HG03439 (cell line): Measurements from ENCODE around the gene ATP1A2.
"Not testable (repeated sequence)": the region's sequence is repeated elsewhere in the genome, so short reads cannot be mapped to it uniquely, and the experiment has no call there.

Experiments
- ATAC-seq: cut with Tn5 transposase; IDR thresholded peaks from one replicate; pipeline ENCODE4 v1.9.1; 2021; ENCODE audit warnings: mild to moderate bottlenecking, moderate library complexity; ENCODE audit not compliant: unreplicated experiment

Gene ATP1A2

DNA sequence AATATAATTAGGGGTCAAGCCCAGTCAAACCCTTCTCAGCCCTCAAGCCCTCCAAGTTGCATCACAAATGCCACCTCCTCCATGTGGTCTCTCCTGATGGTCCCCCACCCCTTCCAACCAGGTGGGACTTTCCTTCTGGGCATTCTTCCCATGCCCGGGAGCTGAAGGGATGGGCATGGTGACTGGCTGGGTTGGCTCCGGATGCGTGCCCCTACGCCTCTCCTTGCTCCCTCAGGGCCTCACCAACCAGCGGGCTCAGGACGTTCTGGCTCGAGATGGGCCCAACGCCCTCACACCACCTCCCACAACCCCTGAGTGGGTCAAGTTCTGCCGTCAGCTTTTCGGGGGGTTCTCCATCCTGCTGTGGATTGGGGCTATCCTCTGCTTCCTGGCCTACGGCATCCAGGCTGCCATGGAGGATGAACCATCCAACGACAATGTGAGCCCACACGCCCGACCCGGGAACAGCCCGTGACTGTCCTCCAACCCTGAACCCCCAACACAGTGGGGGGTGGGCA lies 7.5 kb downstream of the ATP1A2 start:
- ATAC-seq = no peak

- ATAC-seq = no peak
Observed at GRCh38 chr1:160123726-160124125, 8.2 kb downstream of the ATP1A2 start.

GRCh38 chr1:160124705-160125478 lies 9.3 kb downstream of the ATP1A2 start:
- ATAC-seq = no peak

DNA sequence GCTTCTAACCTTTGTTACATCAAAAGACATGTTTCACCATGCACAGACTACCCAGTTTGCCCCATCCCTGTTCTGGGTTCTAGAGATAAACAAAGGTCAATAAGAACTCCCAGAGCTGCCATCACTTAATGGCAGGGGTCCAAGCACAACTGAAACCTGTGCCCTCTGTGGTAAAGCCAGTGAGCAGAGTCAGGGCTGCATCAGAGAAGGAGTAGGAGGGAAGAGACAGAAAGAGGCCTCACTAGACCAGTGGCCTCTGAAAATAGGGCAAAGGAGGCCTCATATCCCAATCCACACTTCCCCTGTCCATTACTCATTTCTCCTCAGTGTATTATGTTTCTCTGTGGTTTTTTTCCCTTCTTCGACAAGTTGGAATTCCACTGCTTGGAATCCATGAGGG lies 10.2 kb downstream of the ATP1A2 start:
- ATAC-seq = no peak

DNA sequence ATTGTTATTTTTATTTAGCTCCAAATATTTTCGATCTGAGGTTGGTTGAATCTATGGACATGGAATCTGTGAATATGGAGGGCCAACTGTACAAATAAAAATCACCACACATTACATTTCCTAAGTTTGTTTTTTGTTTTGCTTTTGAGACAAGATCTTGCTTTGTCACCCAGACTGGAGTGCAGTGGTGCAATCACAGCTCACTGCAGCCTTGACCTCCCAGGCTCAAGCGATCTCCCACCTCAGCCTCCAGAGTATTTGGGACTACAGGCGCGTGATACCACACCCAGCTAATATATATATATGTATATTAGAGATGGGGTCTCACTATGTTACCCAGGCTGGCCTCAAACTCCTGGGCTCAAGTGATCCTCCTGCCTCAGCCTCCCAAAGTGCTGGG lies 10.8 kb downstream of the ATP1A2 start:
- not testable (repeated sequence) for ATAC-seq

- ATAC-seq = no peak
Observed at GRCh38 chr1:160127381-160127780, 11.8 kb downstream of the ATP1A2 start.

DNA sequence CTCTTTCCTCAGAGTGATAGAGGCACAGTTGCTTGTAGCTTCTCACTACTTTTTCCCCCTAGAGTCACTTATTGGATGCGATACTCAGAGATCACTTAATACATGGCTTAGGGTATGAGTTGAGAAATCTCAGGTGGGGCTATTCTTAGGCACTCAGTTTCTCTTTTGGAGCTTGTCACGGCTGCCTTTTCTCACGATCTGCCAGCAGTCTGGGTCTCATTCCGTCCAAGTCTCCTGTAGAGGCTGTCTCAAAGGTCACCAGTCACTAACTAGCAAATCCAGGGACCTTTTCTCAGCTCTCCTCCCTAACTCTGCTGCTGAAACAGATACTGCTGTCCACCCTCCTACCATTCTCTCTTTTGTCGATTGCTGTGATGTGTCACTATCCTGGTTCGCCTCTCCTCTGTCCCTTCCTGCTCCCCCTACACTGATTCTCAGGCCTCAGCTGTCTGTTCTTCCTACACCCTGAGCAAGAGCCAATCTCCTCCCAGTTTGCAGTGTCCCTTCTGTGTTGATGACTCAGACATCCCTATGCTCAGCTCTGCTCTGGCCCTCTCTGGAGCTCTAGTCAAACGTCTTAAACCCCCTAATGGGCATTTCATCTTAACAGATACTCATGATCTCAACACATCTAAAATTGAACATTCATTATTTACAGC lies 12.4 kb downstream of the ATP1A2 start:
- ATAC-seq = no peak

DNA sequence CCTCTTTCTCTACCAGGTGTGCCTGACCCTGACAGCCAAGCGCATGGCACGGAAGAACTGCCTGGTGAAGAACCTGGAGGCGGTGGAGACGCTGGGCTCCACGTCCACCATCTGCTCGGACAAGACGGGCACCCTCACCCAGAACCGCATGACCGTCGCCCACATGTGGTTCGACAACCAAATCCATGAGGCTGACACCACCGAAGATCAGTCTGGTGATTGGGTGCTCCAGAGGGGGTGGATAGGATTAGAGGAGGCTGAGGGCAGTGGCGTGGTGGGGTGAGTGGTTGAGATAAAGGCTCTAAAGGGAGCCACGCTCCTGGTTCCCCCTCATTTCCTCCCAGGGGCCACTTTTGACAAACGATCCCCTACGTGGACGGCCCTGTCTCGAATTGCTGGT lies 13.1 kb downstream of the ATP1A2 start:
- ATAC-seq = no peak

- no peak for ATAC-seq
Observed at GRCh38 chr1:160129046-160129445, 13.5 kb downstream of the ATP1A2 start.

DNA sequence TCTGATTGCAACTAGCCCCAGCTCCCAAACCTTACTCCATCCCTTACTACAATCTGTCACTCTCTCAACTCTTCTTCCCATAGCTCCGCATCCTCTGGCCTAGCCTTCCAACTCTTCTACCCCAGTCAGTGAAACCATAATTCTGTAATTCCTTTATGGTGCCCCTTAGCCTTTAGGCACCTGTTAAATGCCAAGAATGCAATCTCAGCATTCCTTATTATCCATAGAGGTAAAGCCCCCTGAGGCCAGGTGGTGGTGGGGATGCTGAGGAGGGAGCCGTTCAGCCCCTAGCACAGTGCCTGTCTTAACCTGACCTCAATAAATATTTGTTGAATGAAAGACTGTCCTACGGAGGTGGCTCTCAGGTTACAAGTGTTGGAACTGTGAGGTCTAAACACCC lies 14.0 kb downstream of the ATP1A2 start:
- no peak for ATAC-seq

GRCh38 chr1:160129966-160130365 lies 14.4 kb downstream of the ATP1A2 start:
- ATAC-seq = no peak

GRCh38 chr1:160130486-160130885 lies 14.9 kb downstream of the ATP1A2 start:
- ATAC-seq = no peak

- ATAC-seq = no peak
Observed at GRCh38 chr1:160130939-160131338, 15.4 kb downstream of the ATP1A2 start.

DNA sequence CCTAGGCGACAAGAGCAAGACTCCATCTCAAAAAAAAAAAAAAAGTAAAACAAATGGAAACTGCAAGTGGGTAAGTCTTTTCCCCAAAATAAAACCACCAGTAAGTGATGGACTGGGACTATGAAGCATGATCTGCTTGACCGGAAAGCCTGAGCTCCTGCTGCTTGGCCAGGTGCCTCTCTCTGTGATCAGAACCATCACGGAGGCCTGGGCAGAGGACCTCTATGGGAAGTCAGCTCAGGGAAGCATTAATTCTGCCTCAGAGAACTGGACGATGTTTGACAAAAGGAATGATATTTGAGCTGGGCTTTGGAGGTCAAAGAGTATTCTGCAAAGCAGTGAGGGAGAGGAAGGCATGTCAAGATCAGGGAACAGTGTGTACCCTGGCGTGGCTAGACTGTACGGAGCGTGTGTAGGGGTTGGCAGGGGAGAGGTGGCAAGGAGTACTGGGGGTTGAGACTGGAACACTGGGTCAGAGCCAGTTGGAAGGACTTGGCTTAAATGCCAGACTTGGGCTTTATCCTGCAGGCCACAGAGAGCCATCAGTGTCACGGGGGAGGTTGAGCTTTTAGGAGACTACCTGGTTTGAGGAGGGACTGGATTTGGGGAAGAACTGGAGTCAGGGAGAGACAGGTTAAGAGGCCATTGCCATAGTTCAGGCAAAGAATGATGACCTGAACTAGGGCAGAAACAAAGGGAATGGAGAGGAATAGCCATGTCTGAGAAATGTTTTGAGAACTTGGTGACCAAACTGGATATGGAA lies 16.4 kb downstream of the ATP1A2 start:
- no peak for ATAC-seq

DNA sequence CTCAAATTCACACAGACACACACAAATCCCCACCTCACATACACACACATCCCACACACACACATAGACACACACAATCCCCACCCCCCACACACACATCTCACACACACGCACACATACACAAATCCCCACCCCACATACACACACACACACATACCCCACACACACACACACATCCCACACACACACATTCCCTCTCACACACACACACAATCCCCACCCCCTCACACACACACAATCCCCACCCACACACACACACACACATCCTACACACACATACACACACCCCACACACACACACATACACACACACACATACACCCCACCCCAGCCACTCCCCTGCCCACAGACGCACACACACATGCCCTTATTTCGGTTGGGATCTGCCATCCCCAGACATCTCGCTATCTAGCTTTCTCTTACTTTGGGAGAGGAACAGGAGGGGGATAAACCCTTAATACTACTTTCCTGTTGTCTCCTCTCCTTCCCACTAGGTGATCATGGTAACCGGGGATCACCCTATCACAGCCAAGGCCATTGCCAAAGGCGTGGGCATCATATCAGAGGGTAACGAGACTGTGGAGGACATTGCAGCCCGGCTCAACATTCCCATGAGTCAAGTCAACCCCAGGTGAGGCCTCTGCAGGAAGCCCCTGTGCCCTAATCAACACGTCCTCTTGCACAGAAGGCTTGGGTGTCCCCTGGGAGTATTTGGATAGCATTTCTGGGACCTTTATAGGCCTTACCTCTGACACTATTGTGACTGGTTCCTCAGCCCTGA lies 18.6 kb downstream of the ATP1A2 start:
- ATAC-seq = no peak

- ATAC-seq = no peak
Observed at GRCh38 chr1:160134791-160135572, 19.4 kb downstream of the ATP1A2 start.

GRCh38 chr1:160136121-160136925 lies 20.8 kb downstream of the ATP1A2 start:
- ATAC-seq = no peak

DNA sequence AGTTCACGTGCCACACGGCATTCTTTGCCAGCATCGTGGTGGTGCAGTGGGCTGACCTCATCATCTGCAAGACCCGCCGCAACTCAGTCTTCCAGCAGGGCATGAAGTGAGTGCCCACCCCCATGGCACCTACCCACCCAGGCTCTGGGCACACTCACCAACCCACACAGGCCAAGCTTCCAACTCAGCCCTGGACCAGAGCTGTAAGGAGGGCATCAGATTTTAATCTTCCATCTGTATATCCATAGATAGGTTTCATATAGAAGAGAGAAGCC lies 21.3 kb downstream of the ATP1A2 start:
- ATAC-seq = no peak

DNA sequence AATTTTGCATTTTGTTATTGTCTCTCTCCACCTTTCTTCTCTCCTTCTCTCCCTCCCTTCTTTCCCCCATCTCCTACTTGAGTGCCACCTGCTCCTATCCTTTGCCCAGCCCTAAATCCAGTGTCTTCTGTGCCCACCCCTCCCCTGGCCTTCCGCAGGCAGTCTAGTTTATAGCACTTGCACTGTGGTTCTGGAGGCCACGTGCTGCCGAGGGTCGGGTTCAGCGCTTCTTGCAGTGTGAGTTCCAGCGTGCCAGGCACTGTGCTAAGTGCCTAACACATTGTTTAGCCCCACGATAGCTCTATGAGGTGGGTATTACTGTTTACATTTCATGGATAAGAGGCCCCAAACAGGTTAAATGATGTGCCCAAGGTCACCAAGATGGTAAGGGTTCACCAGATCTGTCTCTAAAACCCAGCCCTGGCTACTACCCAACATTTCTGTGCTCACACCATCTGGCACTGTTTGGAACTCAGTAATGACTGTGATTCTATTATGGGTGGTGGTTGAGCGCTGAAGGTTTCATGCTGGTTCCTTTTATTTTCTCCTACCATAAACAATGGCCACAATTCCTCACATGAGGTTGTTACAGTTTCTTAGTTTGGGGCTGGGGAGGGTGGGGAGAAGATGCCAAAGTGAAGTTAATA lies 21.8 kb downstream of the ATP1A2 start:
- ATAC-seq = no peak
